Transverse colon (tissue), 3 donors: ENCODE measurements around the gene PLCB1.

Experiments used
- EP300 ChIP-seq: sonication (generic); formaldehyde crosslinking; IDR thresholded peaks from one replicate; pipeline ENCODE4 v1.6.1; 2017; ENCODE audit warnings: antibody characterized with exemption, low read depth
- POLR2A ChIP-seq: fragments of 450-650 bp; IDR thresholded peaks from one replicate; pipeline ENCODE4 v1.6.1; 2016; ENCODE audit warnings: antibody characterized with exemption, mild to moderate bottlenecking, moderate library complexity
- TF ChIP-seq, protein P1 (sequence below), 5 experiments: fragments of 200-600 bp in 3 of 5; fragments of 450-650 bp in 2 of 5; sonication (generic) in 3 of 5; IDR thresholded peaks; 1 replicate in 2 of 5; 2 replicates in 3 of 5; pipeline ENCODE4 v1.5.1; 2016 to 2017; ENCODE audit warnings: antibody characterized with exemption in 5 of 5, inconsistent platforms in 3 of 5, mild to moderate bottlenecking in 2 of 5, moderate library complexity in 1 of 5

DNA sequence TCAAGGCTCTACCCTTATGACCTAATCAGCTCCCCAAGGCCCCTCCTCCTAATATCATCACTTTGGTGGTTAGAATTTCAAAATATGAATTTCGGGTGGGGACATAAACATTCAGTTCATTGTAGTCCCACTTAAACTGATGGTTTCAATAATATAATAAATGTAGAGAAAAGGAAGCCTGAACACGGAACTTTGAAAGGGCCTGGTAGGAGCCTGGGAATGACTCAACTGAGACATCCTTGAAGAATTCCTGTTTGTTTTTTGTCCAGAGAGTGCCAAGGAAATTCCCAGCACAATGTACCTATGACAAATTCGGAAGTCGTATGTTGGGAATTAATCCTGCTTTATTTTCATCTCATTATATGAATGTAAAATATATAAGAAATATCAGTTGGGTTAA lies 457.9 kb downstream of the PLCB1 start:
- TF ChIP-seq, protein P1, sequence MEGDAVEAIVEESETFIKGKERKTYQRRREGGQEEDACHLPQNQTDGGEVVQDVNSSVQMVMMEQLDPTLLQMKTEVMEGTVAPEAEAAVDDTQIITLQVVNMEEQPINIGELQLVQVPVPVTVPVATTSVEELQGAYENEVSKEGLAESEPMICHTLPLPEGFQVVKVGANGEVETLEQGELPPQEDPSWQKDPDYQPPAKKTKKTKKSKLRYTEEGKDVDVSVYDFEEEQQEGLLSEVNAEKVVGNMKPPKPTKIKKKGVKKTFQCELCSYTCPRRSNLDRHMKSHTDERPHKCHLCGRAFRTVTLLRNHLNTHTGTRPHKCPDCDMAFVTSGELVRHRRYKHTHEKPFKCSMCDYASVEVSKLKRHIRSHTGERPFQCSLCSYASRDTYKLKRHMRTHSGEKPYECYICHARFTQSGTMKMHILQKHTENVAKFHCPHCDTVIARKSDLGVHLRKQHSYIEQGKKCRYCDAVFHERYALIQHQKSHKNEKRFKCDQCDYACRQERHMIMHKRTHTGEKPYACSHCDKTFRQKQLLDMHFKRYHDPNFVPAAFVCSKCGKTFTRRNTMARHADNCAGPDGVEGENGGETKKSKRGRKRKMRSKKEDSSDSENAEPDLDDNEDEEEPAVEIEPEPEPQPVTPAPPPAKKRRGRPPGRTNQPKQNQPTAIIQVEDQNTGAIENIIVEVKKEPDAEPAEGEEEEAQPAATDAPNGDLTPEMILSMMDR (IDR thresholded peaks at IDR 0.05), result no peak
- TF ChIP-seq POLR2A (no peak), EP300 (no peak)
